Measurements from ENCODE around the gene XIRP2. TPM values are rescaled to one million over a fixed set of nuclear protein-coding genes. Genes with fewer than 3 reads are reported as not detected.

XIRP2 gene
- total RNA-seq, 1 experiment from 2014 or later: not detected

GRCh38 chr2:166994588-166995336, 106.5 kb downstream of the XIRP2 start:
- no peaks in the 10 kb centered on the region; a peak in 1 of 4 replicates for H3K9me3 ChIP-seq (ENCODE audit: control insufficient read depth in 1 of 2, insufficient read depth in 1 of 2, low read depth in 1 of 2, low read length in 2 of 2)
- BruUV-seq (replicated peaks): no TSS peak
- H3K27me3 ChIP-seq (ENCODE audit: insufficient read depth, low read length): no peaks in the 10 kb centered on the region
- ChIA-PET CTCF (no interaction called here), POLR2A (no interaction called here), RAD21 (ENCODE audit: low non-redundant PET in 1 of 2, low total read pairs in 2 of 2, uncharacterized antibody in 2 of 2, unreplicated experiment in 2 of 2) (no interaction called here)
- no peak overlapping the region for H3K4me2 ChIP-seq (ENCODE audit: low read length)
- no peak overlapping the region for H2AFZ ChIP-seq (ENCODE audit: low read depth, low read length, poor library complexity, severe bottlenecking)
- H4K20me1 ChIP-seq (ENCODE audit: insufficient read depth): no peaks in the 10 kb centered on the region
- no peaks in the 10 kb centered on the region for H3K9me2 ChIP-seq (ENCODE audit: insufficient read depth)
- H3K36me3 ChIP-seq (ENCODE audit: control insufficient read depth in 1 of 2, insufficient read depth in 2 of 2, low read length in 2 of 2): no peaks in the 10 kb centered on the region
- no peak for DNase-seq (ENCODE audit: low read depth, low spot score)
- no peaks in the 10 kb centered on the region for H3K4me1 ChIP-seq (ENCODE audit: control insufficient read depth in 1 of 2, insufficient read depth in 2 of 2, low read length in 2 of 2)
- no peak for TF ChIP-seq ZNF274 (IDR thresholded peaks at IDR 0.05; ENCODE audit: low read depth, low read length)
- no peak for TF ChIP-seq SRF (IDR thresholded peaks at IDR 0.05; ENCODE audit: low read depth)
- TF ChIP-seq FOSL1 (IDR thresholded peaks at IDR 0.05; ENCODE audit: low read depth): no peak
- no peak for TF ChIP-seq SIN3A (IDR thresholded peaks at IDR 0.05; ENCODE audit: low read depth)
- no peak for TF ChIP-seq CTCF (IDR thresholded peaks at IDR 0.05 in 2 of 3, conservative IDR thresholded peaks at IDR 0.05 in 1 of 3; ENCODE audit: borderline replicate concordance in 1 of 3, insufficient read depth in 1 of 3, low read depth in 2 of 3, low read length in 2 of 3)
- TF ChIP-seq MAX (IDR thresholded peaks at IDR 0.05): no peak
- TF ChIP-seq EZH2 (IDR thresholded peaks at IDR 0.05): no peak
- TF ChIP-seq EZH2phosphoT487 (IDR thresholded peaks at IDR 0.05; ENCODE audit: borderline replicate concordance): no peak
- no peak for TF ChIP-seq EGR1 (IDR thresholded peaks at IDR 0.05; ENCODE audit: low read depth)
- TF ChIP-seq ATF3 (IDR thresholded peaks at IDR 0.05): no peak
- TF ChIP-seq ELF1 (IDR thresholded peaks at IDR 0.05; ENCODE audit: borderline replicate concordance, low read depth): no peak
- TF ChIP-seq RAD21 (IDR thresholded peaks at IDR 0.05; ENCODE audit: low read depth): no peak
- H3K4me3 ChIP-seq (replicated peaks in 1 of 2; ENCODE audit: low read depth in 1 of 2, low read length in 2 of 2): no peak overlapping the region
- no peak overlapping the region for H3K27ac ChIP-seq (ENCODE audit: low read depth, low read length)
- H3K9ac ChIP-seq (ENCODE audit: low read length): no peak overlapping the region
- intact Hi-C loops (cut with micrococcal nuclease): no loop called here
- H3K79me2 ChIP-seq (ENCODE audit: insufficient read depth, low read length): no peaks in the 10 kb centered on the region
- ATAC-seq: no peak
